Thoracic aorta (tissue), 2 donors: Measurements from ENCODE around the gene MDP1. TPM values are rescaled to one million over a fixed set of nuclear protein-coding genes. Genes with fewer than 3 reads are reported as not detected.
A peak's percentile ranks its signal among the peaks of the same experiment; 100 is the strongest.

Experiments
- ATAC-seq: fragments of 150-250 bp; one replicate; pipeline ENCODE4 v1.8.0; 2017; ENCODE audit warnings: low read depth; ENCODE audit not compliant: insufficient number of reproducible peaks, low FRiP score
- DNase-seq: peaks from one replicate; pipeline ENCODE4 v3.0.0-alpha.2; 2020; ENCODE audit warnings: low spot score
- H3K27ac ChIP-seq, 2 donors: fragments of 200-600 bp; sonication (generic); 1 replicate in 1 of 2; 2 replicates in 1 of 2; pipeline ENCODE4 v1.5.1; 2016; ENCODE audit warnings: mild to moderate bottlenecking in 2 of 2, moderate library complexity in 2 of 2
- H3K27me3 ChIP-seq: fragments of 200-600 bp; sonication (generic); replicated peaks from 2 replicates; pipeline ENCODE4 v1.6.0; 2016; ENCODE audit warnings: mild to moderate bottlenecking; ENCODE audit not compliant: insufficient read depth
- H3K36me3 ChIP-seq: fragments of 200-600 bp; sonication (generic); one replicate; pipeline ENCODE4 v1.5.1; 2016
- H3K4me1 ChIP-seq, 2 donors: fragments of 200-600 bp; sonication (generic); 1 replicate in 1 of 2; 2 replicates in 1 of 2; pipeline versions ENCODE4 v1.5.1 to v1.6.0; 2016; ENCODE audit warnings: low read depth in 2 of 2, mild to moderate bottlenecking in 1 of 2; ENCODE audit not compliant: control insufficient read depth in 1 of 2
- H3K4me3 ChIP-seq: fragments of 200-600 bp; sonication (generic); 2 replicates; pipeline ENCODE4 v1.5.1; 2016; ENCODE audit warnings: mild to moderate bottlenecking
- H3K9me3 ChIP-seq: fragments of 200-600 bp; sonication (generic); 2 replicates; pipeline ENCODE4 v1.5.1; 2016
- total RNA-seq, 2 donors: library from RNA; depleted of rRNA; stranded (reverse); fragments of >200 nt; gene quantifications; one replicate each; pipeline versions ENCODE4 v1.1.0 to v1.2.3, GENCODE V29; 2016
- TF ChIP-seq, protein P1 (sequence below): fragments of 200-600 bp; sonication (generic); IDR thresholded peaks from one replicate; pipeline ENCODE4 v1.5.1; 2019; ENCODE audit warnings: antibody characterized with exemption

The MDP1 gene
- total RNA-seq, 2 donors from 2014 or later, result 15.7 to 24.0 TPM

GRCh38 chr14:24189059-24189375 is 26.8 kb downstream of the MDP1 start:
- no peak for DNase-seq
- ATAC-seq, result no peak
- H3K27ac ChIP-seq, result peak overlapping the region; percentile 10 to 58
- peaks cover 29% of the 10 kb centered on the region for H3K36me3 ChIP-seq
- peak overlapping the region; percentile 82 for H3K4me3 ChIP-seq
- no peaks in the 10 kb centered on the region for H3K9me3 ChIP-seq
- H3K27me3 ChIP-seq, result no peaks in the 10 kb centered on the region
- H3K4me1 ChIP-seq, result peaks cover 5 to 13% of the 10 kb centered on the region in 2 donors
- TF ChIP-seq, protein P1, sequence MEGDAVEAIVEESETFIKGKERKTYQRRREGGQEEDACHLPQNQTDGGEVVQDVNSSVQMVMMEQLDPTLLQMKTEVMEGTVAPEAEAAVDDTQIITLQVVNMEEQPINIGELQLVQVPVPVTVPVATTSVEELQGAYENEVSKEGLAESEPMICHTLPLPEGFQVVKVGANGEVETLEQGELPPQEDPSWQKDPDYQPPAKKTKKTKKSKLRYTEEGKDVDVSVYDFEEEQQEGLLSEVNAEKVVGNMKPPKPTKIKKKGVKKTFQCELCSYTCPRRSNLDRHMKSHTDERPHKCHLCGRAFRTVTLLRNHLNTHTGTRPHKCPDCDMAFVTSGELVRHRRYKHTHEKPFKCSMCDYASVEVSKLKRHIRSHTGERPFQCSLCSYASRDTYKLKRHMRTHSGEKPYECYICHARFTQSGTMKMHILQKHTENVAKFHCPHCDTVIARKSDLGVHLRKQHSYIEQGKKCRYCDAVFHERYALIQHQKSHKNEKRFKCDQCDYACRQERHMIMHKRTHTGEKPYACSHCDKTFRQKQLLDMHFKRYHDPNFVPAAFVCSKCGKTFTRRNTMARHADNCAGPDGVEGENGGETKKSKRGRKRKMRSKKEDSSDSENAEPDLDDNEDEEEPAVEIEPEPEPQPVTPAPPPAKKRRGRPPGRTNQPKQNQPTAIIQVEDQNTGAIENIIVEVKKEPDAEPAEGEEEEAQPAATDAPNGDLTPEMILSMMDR, result no peak

GRCh38 chr14:24188251-24189058 is 27.4 kb downstream of the MDP1 start, which contains the start of gene IPO4:
Gene IPO4, minus strand, starts transcription at chr14:24188816. Its CDS starts 29 bp downstream, at chr14:24188787.
- peak; percentile 91 for DNase-seq
- TF ChIP-seq, protein P1, result no peak
- ATAC-seq, result peak; percentile 89
- H3K27me3 ChIP-seq, result no peaks in the 10 kb centered on the region
- peak within 1 kb of the TSS; percentile 82 for H3K4me3 ChIP-seq
- H3K9me3 ChIP-seq, result no peaks in the 10 kb centered on the region
- H3K27ac ChIP-seq, result peak within 1 kb of the TSS; percentile 36 to 58
- peaks cover 32% of the 10 kb centered on the region for H3K36me3 ChIP-seq
- H3K4me1 ChIP-seq, result peaks cover 5 to 11% of the 10 kb centered on the region in 2 donors

DNA sequence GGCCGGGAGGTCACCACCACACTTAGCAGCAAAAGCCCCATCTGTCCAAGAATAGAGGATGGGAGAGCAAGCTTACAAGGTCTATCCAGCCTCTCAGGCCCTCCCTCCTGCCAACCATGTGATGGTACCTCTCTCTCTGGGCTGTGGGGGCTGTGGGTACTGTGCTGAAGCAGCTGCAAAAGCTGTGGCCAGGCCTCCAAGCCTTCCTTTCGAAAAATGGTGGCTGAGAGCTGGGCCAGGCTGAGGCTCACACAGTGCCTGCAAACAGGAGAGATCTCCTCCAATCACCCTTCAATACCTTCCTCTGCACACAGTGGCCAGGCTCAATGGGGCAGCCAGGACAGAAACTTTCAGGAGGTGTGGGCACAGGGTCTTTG is 28.3 kb downstream of the MDP1 start:
- Histone ChIP-seq H3K9me3 (no peaks in the 10 kb centered on the region), H3K36me3 (peaks cover 41% of the 10 kb centered on the region), H3K27me3 (no peaks in the 10 kb centered on the region), H3K4me1 (peaks cover 5 to 11% of the 10 kb centered on the region in 2 donors), H3K27ac (no peak overlapping the region), H3K4me3 (peak overlapping the region; percentile 82)
- TF ChIP-seq, protein P1, result no peak
- no peak for ATAC-seq
- no peak for DNase-seq

- no peak for ATAC-seq
- Histone ChIP-seq H3K36me3 (peaks cover 42% of the 10 kb centered on the region), H3K4me3 (no peak overlapping the region), H3K9me3 (no peaks in the 10 kb centered on the region), H3K27me3 (no peaks in the 10 kb centered on the region), H3K4me1 (peaks cover 5 to 11% of the 10 kb centered on the region in 2 donors), H3K27ac (no peak overlapping the region)
- TF ChIP-seq, protein P1, result no peak
- no peak for DNase-seq
Measured at GRCh38 chr14:24186831-24187538, 28.9 kb downstream of the MDP1 start.

GRCh38 chr14:24185741-24186140 is 30.1 kb downstream of the MDP1 start:
- Histone ChIP-seq H3K36me3 (peaks cover 39% of the 10 kb centered on the region), H3K4me1 (peaks cover 5 to 11% of the 10 kb centered on the region in 2 donors), H3K9me3 (no peaks in the 10 kb centered on the region), H3K4me3 (no peak overlapping the region), H3K27ac (no peak overlapping the region), H3K27me3 (no peaks in the 10 kb centered on the region)
- TF ChIP-seq, protein P1, result no peak
- ATAC-seq (no peak), DNase-seq (no peak)
